Stimulated activated CD4-positive, alpha-beta T cell treated with anti-CD3 and anti-CD28 coated beads, Interleukin-2, amount 100 ng/mL, for 48 hours (primary cell): Measurements from ENCODE around the gene UCHL3.

Experiments
- DNase-seq, 2 donors: peaks; one replicate each; pipeline ENCODE4 v3.0.0-alpha.2; 2020

Gene UCHL3

DNA sequence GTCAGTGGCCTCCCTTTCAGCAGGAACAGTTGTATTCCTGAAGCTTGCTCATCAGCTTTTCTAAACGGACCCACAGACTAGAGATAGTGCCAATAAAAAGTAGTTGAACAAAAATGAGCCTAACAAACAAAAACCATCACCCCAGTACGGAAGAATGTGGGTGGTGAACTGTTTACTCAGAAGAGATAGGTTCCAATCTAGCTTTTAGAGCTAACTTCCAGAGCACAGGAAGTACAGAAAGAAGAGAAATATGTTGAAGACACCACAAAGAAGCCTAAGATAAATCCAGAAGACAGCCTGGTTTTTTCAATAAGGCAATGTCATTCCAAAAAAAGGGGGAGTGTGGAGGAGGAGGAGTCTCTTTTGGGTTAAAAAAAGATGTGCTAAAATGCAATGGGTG is 83.7 kb downstream of the UCHL3 start:
- no peak for DNase-seq

DNA sequence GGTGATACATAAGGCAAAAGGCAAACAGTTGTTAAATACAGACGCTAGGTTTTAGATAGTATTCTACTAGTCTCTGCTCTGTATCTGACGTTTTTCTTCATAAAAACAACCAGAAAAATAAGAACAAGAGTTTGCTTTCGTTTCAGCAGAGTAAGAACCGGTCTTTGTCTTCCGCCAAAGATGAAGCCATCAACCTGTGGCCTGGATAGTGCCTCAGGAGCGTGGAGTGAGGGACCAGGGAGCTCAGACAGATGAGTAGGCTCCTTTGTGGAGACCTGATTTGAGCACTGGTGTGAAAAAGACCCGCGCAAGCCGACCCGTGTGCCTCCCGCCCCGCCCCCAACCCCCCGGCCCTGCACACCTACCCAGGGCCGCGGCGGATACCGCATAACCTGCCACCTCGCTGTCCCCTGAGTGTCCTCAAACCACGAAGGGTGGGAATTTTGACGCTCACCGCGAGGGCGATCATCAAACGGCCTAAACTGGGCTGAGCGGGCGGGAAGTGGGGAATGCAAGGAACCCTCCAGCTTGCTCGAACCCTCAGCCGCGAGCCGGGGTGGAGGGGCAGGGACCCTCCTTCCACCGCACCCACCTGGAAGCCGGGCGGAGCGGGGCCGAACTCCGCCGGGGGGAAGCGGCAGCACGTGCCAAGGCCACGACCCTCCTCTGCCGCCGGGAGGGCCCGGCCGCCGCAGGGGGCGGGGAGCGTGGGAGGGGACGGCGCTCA is 85.7 kb downstream of the UCHL3 start:
- no peak for DNase-seq

DNA sequence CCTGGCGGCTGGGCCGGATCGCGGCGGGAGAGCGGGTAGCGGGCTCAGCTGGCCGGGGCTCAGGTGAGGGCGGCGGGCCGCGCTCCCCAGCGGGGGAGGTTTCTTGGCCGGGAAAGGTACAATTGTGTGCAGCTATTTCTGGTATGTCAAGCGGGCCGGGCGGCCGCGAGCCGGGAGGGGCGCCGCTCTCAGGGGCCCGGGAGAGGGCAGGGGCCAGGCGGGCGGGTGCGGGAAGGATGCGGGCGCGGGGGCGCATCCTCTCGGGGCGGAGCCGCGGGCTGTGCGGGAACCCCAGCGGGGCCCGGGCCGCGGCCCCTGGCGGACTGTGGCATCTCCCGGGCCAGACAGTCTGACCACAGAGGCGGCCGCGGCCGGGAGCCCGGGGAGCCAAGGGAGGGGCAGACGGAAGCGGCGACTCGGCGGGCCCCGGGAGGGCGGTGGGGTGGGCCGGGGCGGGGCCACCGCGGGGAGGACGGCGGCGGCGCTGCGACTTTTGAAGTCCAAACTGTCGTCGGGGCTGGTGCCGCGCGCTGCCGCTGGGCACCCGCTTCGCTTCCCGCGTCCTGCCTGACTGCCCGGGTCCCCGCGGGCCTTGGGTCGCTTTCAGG is 86.3 kb downstream of the UCHL3 start, which contains the start of gene LMO7:
Gene LMO7, plus strand, starts transcription at position 503 of the 608 bp plus-strand sequence. CDS start 328 bp downstream, outside the sequence.
- peak; percentile 8 to 16 for DNase-seq

DNA sequence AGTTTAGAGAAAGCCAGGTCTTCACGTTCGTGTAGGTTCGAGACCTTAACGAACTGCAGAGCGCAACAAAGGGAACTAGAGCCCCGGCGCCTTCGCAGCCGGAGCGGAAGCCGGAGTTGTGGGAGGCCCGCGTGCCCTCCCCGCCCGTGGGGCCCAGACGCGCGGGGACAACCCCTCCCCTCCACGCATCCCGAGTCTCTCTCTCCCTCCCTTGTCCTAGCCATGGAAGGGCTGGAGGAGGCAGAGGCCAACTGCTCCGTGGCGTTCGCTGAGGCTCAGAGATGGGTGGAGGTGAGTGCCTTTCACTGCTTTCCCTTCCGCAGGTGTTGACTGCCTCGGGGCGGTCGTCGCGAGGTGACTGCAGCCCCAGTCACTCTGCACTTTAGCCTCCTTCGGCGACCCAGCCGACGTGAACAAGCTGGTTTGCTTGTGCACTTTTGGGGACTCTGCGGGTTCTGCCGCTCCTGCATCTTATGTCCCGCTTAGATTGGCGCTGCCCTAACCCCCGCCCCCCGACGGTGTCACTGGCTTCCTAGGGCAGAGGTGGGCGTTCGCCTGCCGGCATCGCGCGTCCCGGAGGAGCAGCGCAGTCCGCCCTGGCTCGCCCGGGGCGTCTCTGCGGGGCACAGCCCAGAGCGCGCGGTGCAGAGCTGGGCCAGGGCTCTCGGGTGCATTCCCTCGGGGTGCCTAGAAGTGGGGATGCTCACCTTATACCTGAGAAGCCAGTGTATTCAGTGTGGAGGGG is 87.0 kb downstream of the UCHL3 start:
- peak; percentile 15 to 29 for DNase-seq

DNA sequence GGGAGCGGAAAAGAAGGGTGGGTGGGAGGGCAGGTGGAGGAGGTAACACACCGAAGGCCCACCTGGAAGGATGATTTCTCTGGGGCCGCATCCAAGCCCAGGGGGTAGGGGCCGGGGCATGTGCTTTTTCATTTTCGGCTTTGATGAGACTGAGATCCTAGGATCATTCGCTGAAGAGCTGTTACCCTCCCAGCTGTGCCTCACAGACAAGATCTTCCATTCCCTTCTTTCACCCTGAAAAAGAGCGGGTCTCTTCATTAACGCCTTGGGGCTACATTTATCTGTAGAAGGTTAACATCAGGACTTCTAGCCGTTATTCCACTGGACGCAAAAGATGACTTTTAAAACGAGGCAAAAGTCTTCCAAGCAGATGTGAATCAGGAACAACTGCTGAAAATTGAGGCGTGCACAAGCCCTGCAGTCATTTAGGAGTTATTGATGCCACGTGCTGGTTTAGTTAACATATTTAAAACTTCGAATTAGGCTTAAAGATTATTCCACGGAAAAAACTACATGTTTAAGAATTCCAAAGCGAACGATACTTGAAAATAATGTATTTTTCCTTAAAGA is 87.7 kb downstream of the UCHL3 start:
- no peak for DNase-seq

DNA sequence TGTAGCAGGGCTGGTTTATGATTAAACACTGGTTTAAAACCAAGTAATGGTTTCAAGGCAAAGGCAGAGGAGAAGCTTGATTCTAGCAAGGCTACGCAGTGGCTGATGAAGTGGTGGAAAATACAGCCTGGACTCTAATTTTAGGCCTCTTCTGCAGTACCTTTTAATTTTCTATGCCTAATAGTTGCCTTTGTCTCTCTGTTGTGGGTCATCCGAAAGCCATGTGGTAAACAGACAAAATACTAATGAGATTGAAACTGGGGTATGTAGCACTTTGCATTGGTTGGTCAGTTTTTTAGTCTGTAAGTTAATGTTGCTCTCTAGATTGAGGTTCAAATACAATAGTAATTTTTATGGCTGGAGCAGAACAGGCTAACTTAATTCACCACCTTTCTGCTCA is 89.9 kb downstream of the UCHL3 start:
- DNase-seq: no peak

DNA sequence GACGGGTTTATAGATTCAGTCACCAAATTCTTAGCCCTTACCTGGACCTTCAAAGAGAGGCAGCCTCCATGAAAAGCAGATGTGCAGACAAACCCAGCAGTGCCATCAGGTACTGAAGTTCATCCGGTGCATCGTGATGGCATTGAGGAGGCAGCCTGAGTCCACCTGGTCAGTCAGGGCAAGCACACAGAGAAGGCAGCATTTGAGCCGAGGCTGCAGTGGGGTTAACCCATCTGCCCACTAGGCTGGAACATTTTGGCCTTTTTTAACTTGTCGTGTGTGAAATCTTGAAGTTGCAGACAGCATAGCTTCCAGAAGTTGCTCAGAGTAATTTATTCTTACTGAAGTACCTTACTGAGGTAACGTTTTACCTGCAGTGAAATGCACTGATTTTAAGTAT is 91.4 kb downstream of the UCHL3 start:
- no peak for DNase-seq

DNA sequence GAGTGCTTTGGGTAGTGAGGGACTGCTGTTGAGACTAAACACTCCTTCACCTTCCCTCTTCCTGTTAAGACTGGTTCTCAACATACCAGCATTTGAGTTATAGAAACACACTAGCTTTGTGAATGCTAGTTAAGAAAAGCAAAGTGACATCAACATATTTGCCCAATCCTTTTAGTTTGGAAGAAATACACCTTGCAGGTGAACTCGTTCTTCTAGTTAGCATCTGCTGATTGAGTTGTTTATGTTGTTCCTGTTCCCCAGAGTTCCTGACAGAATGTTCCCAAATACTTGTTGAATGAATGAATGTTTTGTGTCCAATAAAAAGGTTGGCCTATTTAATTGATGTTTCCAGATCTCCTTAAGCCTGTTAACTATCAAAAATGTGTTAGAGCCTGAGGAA is 93.6 kb downstream of the UCHL3 start:
- no peak for DNase-seq

DNA sequence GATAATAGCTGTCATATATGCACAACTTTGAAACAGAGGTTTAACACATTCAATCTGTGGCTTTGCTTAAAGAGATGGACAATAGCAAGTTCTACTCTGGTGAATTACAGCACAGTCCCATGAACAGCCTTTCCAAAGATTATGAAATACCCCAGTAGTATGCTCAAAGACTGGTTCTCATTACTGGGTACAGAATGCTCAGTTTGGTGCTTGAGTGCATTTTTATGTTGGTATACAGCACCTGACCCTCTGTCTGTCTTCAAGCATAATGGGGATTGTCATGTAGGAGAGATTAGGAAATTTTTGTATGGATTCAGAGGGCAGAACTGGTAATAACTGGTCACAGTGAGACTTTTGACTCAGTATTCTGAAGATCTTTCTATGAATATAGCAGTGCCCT is 94.1 kb downstream of the UCHL3 start:
- DNase-seq: no peak

DNA sequence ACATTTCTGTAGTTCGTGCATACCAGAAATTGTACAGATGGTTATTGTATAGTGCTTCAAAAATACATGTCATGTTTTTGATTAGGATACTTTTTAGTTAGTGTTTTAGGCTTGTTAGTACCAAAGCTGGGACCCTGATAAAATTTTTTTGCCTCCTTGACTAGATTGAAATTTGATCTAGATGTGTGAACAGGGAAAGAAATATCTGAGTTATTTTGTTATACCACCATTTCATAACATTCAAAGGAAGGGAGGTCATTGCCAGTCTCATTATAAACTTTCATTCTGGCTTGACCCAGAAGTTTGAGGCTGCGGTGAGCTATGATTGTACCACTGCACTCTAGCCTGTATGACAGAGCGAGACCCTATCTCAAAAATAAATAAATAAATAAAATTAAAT is 95.5 kb downstream of the UCHL3 start:
- no peak for DNase-seq

DNA sequence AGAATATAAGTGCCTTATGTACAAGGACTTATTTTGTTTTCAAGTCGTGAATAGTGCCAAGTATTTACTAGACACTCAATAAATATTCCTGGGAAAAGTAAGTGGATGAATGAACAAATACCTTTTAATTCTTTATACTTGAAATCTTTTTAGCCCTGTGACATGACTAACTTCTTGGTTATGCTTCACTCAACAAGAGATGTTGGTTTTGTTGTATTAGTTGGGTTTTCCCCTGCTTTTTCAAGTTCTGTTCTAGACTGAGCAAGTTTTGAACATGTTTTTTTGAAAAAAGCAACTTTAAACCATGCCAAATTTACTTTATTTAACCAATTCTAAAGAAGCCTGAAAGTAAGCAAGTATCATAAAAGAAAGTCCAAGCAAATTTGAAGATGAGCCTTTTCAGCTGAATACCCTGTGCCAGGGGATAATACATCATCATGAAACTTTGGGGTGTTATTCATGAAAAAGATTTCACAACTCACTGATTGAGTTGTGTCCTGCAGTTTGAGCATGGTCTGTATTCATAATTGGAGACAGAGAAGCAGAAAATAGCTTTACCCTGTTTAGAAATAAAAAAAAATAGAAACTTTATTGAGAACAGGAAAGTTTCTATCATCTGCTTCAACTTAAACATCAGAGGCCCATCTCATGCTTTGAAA is 97.7 kb downstream of the UCHL3 start:
- no peak for DNase-seq

DNA sequence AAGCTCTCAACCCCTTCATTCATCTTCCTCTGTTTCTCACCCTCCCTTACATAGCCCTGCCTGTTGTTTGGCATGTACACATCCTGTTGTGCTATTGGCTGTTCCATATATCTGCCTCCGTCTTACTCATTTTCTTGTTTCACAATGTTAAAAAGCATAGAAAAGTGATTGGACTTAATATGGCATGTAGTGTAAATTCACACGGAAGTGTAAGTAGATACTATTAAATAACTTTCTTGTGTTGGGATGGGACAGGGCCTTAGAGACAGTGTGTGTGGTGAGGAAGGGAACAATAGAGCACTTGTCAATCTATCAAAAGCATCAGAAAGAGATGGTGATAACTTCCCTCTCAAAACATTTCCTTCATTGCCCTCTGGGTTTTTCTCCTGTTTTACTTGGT is 98.9 kb downstream of the UCHL3 start:
- DNase-seq: no peak

DNA sequence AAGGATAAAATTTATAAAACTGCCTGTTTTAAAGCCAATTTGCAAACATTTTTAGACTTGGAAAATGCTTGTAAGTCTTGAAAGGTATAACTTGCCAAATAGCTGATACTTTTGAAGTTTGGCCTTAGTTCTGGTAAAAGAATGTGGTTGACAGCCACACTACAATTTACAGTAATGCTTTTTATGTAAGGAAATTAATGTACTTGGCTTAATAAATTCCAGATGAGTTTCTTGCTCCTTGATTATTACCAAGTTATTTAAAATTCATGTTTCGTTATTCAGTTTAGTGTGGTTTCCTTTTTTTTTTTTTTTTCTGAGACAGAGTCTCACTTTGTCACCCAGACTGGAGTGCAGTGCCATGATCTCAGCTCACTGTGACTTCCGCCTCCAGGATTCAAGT is 101.4 kb downstream of the UCHL3 start:
- no peak for DNase-seq

DNA sequence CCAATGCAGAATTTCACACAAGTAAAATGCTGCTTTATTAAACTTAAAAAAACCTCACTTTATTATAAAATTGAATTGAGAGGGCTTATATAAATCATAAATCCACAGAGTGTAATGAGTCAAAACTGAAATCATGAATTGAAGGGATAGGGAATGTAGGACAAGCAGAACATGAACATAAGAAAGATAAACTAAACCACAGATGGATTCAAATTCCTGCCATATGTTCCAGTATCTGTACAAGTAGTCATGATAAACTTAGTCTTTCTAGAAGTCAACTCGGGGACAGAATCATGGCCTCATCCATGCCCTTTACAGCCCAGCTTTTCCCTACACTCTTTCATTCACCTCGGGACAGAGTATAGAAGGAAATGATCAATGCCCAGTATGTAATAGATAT is 103.1 kb downstream of the UCHL3 start:
- DNase-seq: no peak
